Neural cell (in vitro differentiated cells): ENCODE results near the gene TMTC3.

ENCODE experiments used
- CTCF ChIP-seq: fragments of 450-650 bp; IDR thresholded peaks from 2 replicates; pipeline ENCODE4 v1.5.1; 2014; ENCODE audit warnings: antibody characterized with exemption, mild to moderate bottlenecking, moderate library complexity; ENCODE audit not compliant: poor library complexity, severe bottlenecking
- EP300 ChIP-seq: fragments of 450-650 bp; conservative IDR thresholded peaks from 2 replicates; pipeline ENCODE4 v1.6.1; 2014; ENCODE audit warnings: antibody characterized with exemption, mild to moderate bottlenecking, moderate library complexity; ENCODE audit not compliant: poor library complexity, severe bottlenecking
- EZH2 ChIP-seq: fragments of 200-600, 300-800 bp; shearing (Covaris generic), sonication (generic); IDR thresholded peaks from 2 replicates; pipeline ENCODE4 v1.6.1; 2014; ENCODE audit warnings: antibody characterized with exemption, low read length, borderline replicate concordance, mild to moderate bottlenecking; ENCODE audit not compliant: insufficient read depth, poor library complexity, severe bottlenecking
- POLR2AphosphoS5 ChIP-seq: IDR thresholded peaks from 2 replicates; pipeline ENCODE4 v1.6.1; 2012
- RAD21 ChIP-seq: fragments of 450-650 bp; conservative IDR thresholded peaks from 2 replicates; pipeline ENCODE4 v1.6.1; 2014; ENCODE audit warnings: antibody characterized with exemption, mild to moderate bottlenecking, moderate library complexity
- REST ChIP-seq: IDR thresholded peaks from 2 replicates; pipeline ENCODE4 v1.6.1; 2012; ENCODE audit warnings: borderline replicate concordance
- TAF1 ChIP-seq: IDR thresholded peaks from 2 replicates; pipeline ENCODE4 v1.6.1; 2012; ENCODE audit warnings: low read depth

GRCh38 chr12:88141425-88141773, 708 bp upstream of the TMTC3 start:
- no peak for TF ChIP-seq RAD21
- no peak for TF ChIP-seq CTCF
- TF ChIP-seq EZH2 = no peak
- TF ChIP-seq POLR2AphosphoS5 = no peak
- TF ChIP-seq REST = no peak
- no peak for TF ChIP-seq TAF1
- no peak for TF ChIP-seq EP300
